ENCODE data around the gene TSHZ2. TPM values are rescaled to one million over a fixed set of nuclear protein-coding genes. Genes with fewer than 3 reads are reported as not detected.

The TSHZ2 gene
- total and polyA plus RNA-seq, 9 of the 15 experiments (the other 6 are each of a cell fraction or from before 2014, with no cell fraction given) = 0.03 to 0.20 (median 0.05) TPM; not detected in 4

- TF ChIP-seq SMARCC2 (IDR thresholded peaks at IDR 0.05; ENCODE audit: low read depth) (peak; percentile 76), U2AF1 (optimal IDR thresholded peaks at IDR 0.05; ENCODE audit: low read depth, low read length) (no peak), FOXJ2 (tag; IDR thresholded peaks at IDR 0.05) (0 out of 2 replicates have a peak, but pooled peaks have one; percentile 48), SLC30A9 (CRISPR knock-in tag; IDR thresholded peaks at IDR 0.05) (no peak)
Measured at GRCh38 chr20:53162251-53162835, 190.2 kb downstream of the TSHZ2 start (continued).

GRCh38 chr20:53163486-53163885, 191.3 kb downstream of the TSHZ2 start:
- H2AFZ ChIP-seq (ENCODE audit: low read depth, low read length) = peak overlapping the region; percentile 18; the same call in 1 of the 2 replicates
- ATAC-seq = peak; percentile 50
- ChIA-PET CTCF (ENCODE audit: low intra/inter-chr PET ratio) (no interaction called here), POLR2A (interaction anchor here (0.7 to 1.4 kb wide), 3 partner anchors 10 to 25 kb away, joined by 3 to 4 read pairs (median 3); no protein-coding TSS in a partner anchor)
- intact Hi-C loops (cut with micrococcal nuclease) = no loop called here
- no peak overlapping the region for H3K4me2 ChIP-seq (ENCODE audit: insufficient read depth, low read length)
- in situ Hi-C loops (cut with MboI) = no loop called here
- no peaks in the 10 kb centered on the region for H3K79me2 ChIP-seq (ENCODE audit: control insufficient read depth, insufficient read depth, low read length)
- no peak overlapping the region for H3K4me3 ChIP-seq
- H3K36me3 ChIP-seq (ENCODE audit: control insufficient read depth, insufficient read depth, low read length) = no peaks in the 10 kb centered on the region
- no peaks in the 10 kb centered on the region for H3K27me3 ChIP-seq (ENCODE audit: control insufficient read depth in 2 of 2, insufficient read depth in 2 of 2, low read length in 2 of 2)
- no TSS peak for BruUV-seq (replicated peaks)
- no peaks in the 10 kb centered on the region for H4K20me1 ChIP-seq (replicated peaks; ENCODE audit: control insufficient read depth, insufficient read depth, low read length)
- 0 out of 2 replicates have a peak, but pooled peaks cover 2% of the 10 kb centered on the region for H3K9me3 ChIP-seq (replicated peaks; ENCODE audit: control insufficient read depth, insufficient read depth, low read depth, low read length)
- WGBS (ENCODE audit: insufficient coverage, low coverage, missing lambda C conversion rate) = 13% methylated on average over 2 of the region's 3 CpGs
- no peak overlapping the region for H3K27ac ChIP-seq (ENCODE audit: extremely low read depth, low read depth, low read length)
- no peak overlapping the region; a peak in 1 of 4 replicates for H3K9ac ChIP-seq (ENCODE audit: insufficient read depth in 1 of 2, low read depth in 2 of 2, low read length in 2 of 2)
- peaks cover 10 to 22% of the 10 kb centered on the region in 2 experiments for H3K4me1 ChIP-seq (replicated peaks in 1 of 2; ENCODE audit: control insufficient read depth in 2 of 2, insufficient read depth in 2 of 2, low read length in 2 of 2)
- DNase-seq (ENCODE audit: extremely low read depth in 1 of 4, low spot score in 3 of 4) = peak; percentile 30 to 46 (median 38)
- FAIRE-seq = no peak
- TF ChIP-seq ZNF75A (CRISPR knock-in tag; IDR thresholded peaks at IDR 0.05) = no peak
- TF ChIP-seq MEF2A (IDR thresholded peaks at IDR 0.05; ENCODE audit: control insufficient read depth, low read depth, low read length) = no peak
- TF ChIP-seq ZNF384 (IDR thresholded peaks at IDR 0.05; ENCODE audit: low read depth, low read length) = 0 out of 2 replicates have a peak, but pooled peaks have one; percentile 0
- TF ChIP-seq MEIS2 (IDR thresholded peaks at IDR 0.05; ENCODE audit: partially characterized antibody) = peak; percentile 36
- TF ChIP-seq ARID1B (IDR thresholded peaks at IDR 0.05) = peak; percentile 18; the same call in 1 of the 2 replicates
- 0 out of 2 replicates have a peak, but pooled peaks have one; percentile 36 for TF ChIP-seq HMBOX1 (IDR thresholded peaks at IDR 0.05)
- H3K9me1 ChIP-seq (ENCODE audit: control insufficient read depth, insufficient read depth, low read length) = no peaks in the 10 kb centered on the region
